HCT116 (cell line): ENCODE results near the gene PSMD12. TPM values are rescaled to one million over a fixed set of nuclear protein-coding genes. Genes with fewer than 3 reads are reported as not detected.

Source experiments
- ATAC-seq: fragments of 200-7000 bp; cut with Tn5 transposase; 2 replicates; pipeline ENCODE4 v1.9.1; 2020; ENCODE audit warnings: mild to moderate bottlenecking, moderate library complexity
- BruUV-seq: library from RNA; stranded (reverse); fragments of 400-500 nt; replicated peaks from 2 replicates; lab custom pipeline; 2021; lab: Mats Ljungman, UMichigan
- CTCF ChIA-PET: fragments of 300-600 bp; sonication (Branson Sonifier 250); formaldehyde crosslinking; loops from one replicate; lab custom pipeline; 2021; ENCODE audit warnings: antibody characterized with exemption; lab: Charles Lee
- POLR2A ChIA-PET: fragments of 300-600, 350-600 bp; sonication (Branson Sonifier 250); formaldehyde crosslinking; loops from one replicate; lab custom pipeline; 2021; ENCODE audit warnings: antibody characterized with exemption; lab: Charles Lee
- RAD21 ChIA-PET, 2 experiments: fragments of 300-600 bp; sonication (Branson Sonifier 250); formaldehyde crosslinking; loops; one replicate each; lab custom pipeline; 2023; ENCODE audit warnings: low total read pairs in 2 of 2; ENCODE audit not compliant: uncharacterized antibody in 2 of 2, unreplicated experiment in 2 of 2, low non-redundant PET in 1 of 2; lab: Charles Lee
- DNase-seq: peaks from one replicate; pipeline ENCODE4 v3.0.0-alpha.2; 2010; ENCODE audit warnings: low read depth, low spot score
- H2AFZ ChIP-seq: fragments of 200-600 bp; shearing (Covaris generic), sonication (generic); 2 replicates; pipeline ENCODE4 v1.6.1; 2017; ENCODE audit warnings: low read depth, mixed run types, mixed read lengths, antibody characterized with exemption, low read length; ENCODE audit not compliant: poor library complexity, severe bottlenecking
- H3K27ac ChIP-seq: 2 replicates; pipeline ENCODE4 v1.5.1; 2012; ENCODE audit warnings: low read depth, low read length
- H3K27me3 ChIP-seq: fragments of 200-600 bp; sonication (generic); 2 replicates; pipeline ENCODE4 v1.6.1; 2016; ENCODE audit warnings: mixed run types, low read length, mixed read lengths; ENCODE audit not compliant: insufficient read depth
- H3K36me3 ChIP-seq, 2 experiments: fragments of 200-500 bp in 1 of 2; fragments of 200-600 bp in 1 of 2; sonication (Bioruptor generic) in 1 of 2; sonication (generic) in 1 of 2; 2 replicates each; pipeline versions ENCODE4 v1.5.1 to v1.6.1; 2014 to 2016; ENCODE audit warnings: low read length in 2 of 2, inconsistent platforms in 1 of 2, mixed read lengths in 1 of 2, mixed run types in 1 of 2; ENCODE audit not compliant: insufficient read depth in 2 of 2, control insufficient read depth in 1 of 2
- H3K4me1 ChIP-seq, 2 experiments: fragments of 200-600 bp in 1 of 2; sonication (generic) in 1 of 2; 2 replicates each; pipeline versions ENCODE4 v1.5.1 to v1.6.1; 2012 to 2017; ENCODE audit warnings: low read length in 2 of 2, inconsistent platforms in 1 of 2, mild to moderate bottlenecking in 1 of 2, mixed read lengths in 1 of 2, mixed run types in 1 of 2, moderate library complexity in 1 of 2; ENCODE audit not compliant: insufficient read depth in 2 of 2, control insufficient read depth in 1 of 2
- H3K4me2 ChIP-seq: fragments of 200-600 bp; sonication (generic); 2 replicates; pipeline ENCODE4 v1.6.1; 2017; ENCODE audit warnings: mixed run types, low read length, mixed read lengths
- H3K4me3 ChIP-seq, 2 experiments: fragments of 200-600 bp in 1 of 2; sonication (generic) in 1 of 2; replicated peaks in 1 of 2; 2 replicates each; pipeline ENCODE4 v1.5.1; 2011 to 2016; ENCODE audit warnings: low read length in 2 of 2, control low read depth in 1 of 2, low read depth in 1 of 2, mild to moderate bottlenecking in 1 of 2, mixed read lengths in 1 of 2, mixed run types in 1 of 2
- H3K79me2 ChIP-seq: fragments of 200-600 bp; sonication (generic); 2 replicates; pipeline ENCODE4 v1.6.1; 2017; ENCODE audit warnings: mild to moderate bottlenecking, mixed run types, low read length, moderate library complexity, mixed read lengths; ENCODE audit not compliant: insufficient read depth
- H3K9ac ChIP-seq: fragments of 200-600 bp; sonication (generic); 2 replicates; pipeline ENCODE4 v1.6.1; 2016; ENCODE audit warnings: low read length, mixed read lengths
- H3K9me2 ChIP-seq: fragments of 200-600 bp; sonication (generic), shearing (Covaris generic); 2 replicates; pipeline ENCODE4 v1.6.1; 2017; ENCODE audit warnings: mixed run types, mild to moderate bottlenecking, moderate library complexity; ENCODE audit not compliant: insufficient read depth
- H3K9me3 ChIP-seq, 2 experiments: fragments of 200-500 bp in 1 of 2; fragments of 200-600 bp in 1 of 2; sonication (Bioruptor generic) in 1 of 2; sonication (generic) in 1 of 2; 2 replicates each; pipeline ENCODE4 v1.6.1; 2014 to 2017; ENCODE audit warnings: low read length in 2 of 2, mixed read lengths in 2 of 2, inconsistent platforms in 1 of 2, low read depth in 1 of 2, mild to moderate bottlenecking in 1 of 2, mixed run types in 1 of 2, moderate library complexity in 1 of 2; ENCODE audit not compliant: control insufficient read depth in 1 of 2, insufficient read depth in 1 of 2
- H4K20me1 ChIP-seq: fragments of 200-600 bp; sonication (generic), shearing (Covaris generic); 2 replicates; pipeline ENCODE4 v1.6.1; 2017; ENCODE audit warnings: mixed run types, mild to moderate bottlenecking, moderate library complexity; ENCODE audit not compliant: insufficient read depth
- EGR1 ChIP-seq: IDR thresholded peaks from 2 replicates; pipeline ENCODE4 v1.6.1; 2012; ENCODE audit warnings: low read depth
- ELF1 ChIP-seq: IDR thresholded peaks from 2 replicates; pipeline ENCODE4 v1.6.1; 2012; ENCODE audit warnings: low read depth, borderline replicate concordance
- EZH2phosphoT487 ChIP-seq: fragments of 200-600 bp; IDR thresholded peaks from 2 replicates; pipeline ENCODE4 v1.6.1; 2018; ENCODE audit warnings: antibody characterized with exemption, borderline replicate concordance
- POLR2AphosphoS5 ChIP-seq: IDR thresholded peaks from 2 replicates; pipeline ENCODE4 v1.6.1; 2011; ENCODE audit warnings: mild to moderate bottlenecking, low read depth, low read length, moderate library complexity
- SIN3A ChIP-seq: IDR thresholded peaks from 2 replicates; pipeline ENCODE4 v1.6.1; 2012; ENCODE audit warnings: low read depth
- SRF ChIP-seq: IDR thresholded peaks from 2 replicates; pipeline ENCODE4 v1.6.1; 2012; ENCODE audit warnings: low read depth
- TCF7L2 ChIP-seq: IDR thresholded peaks from 2 replicates; pipeline ENCODE4 v1.7.0; 2011; ENCODE audit warnings: borderline replicate concordance, inconsistent platforms; ENCODE audit not compliant: insufficient read depth, insufficient read length; ENCODE audit errors: extremely low read depth
- YY1 ChIP-seq: IDR thresholded peaks from 2 replicates; pipeline ENCODE4 v1.6.1; 2011; ENCODE audit warnings: low read length, low read depth, moderate library complexity, mild to moderate bottlenecking; ENCODE audit not compliant: insufficient replicate concordance; ENCODE audit errors: extremely low read depth
- ZFX ChIP-seq: fragments of 450-650 bp; IDR thresholded peaks from 2 replicates; pipeline ENCODE4 v1.6.1; 2017
- ZNF274 ChIP-seq: fragments of 200-500 bp; sonication (Bioruptor generic); IDR thresholded peaks from 2 replicates; pipeline ENCODE4 v1.6.1; 2014; ENCODE audit warnings: mild to moderate bottlenecking, low read depth, low read length, inconsistent platforms
- intact Hi-C: fragments of 100-400 bp; cut with micrococcal nuclease; formaldehyde crosslinking; loops from 2 replicates; pipeline ENCODE4 v1.10.0; 2022
- total RNA-seq: library from RNA; stranded (reverse); gene quantifications from one replicate; pipeline ENCODE4 v1.2.1, GENCODE V29; 2021; ENCODE audit not compliant: unreplicated experiment
- TF ChIP-seq, protein P1 (sequence below): IDR thresholded peaks from 2 replicates; pipeline ENCODE4 v1.6.1; 2012; ENCODE audit warnings: low read depth
- TF ChIP-seq, protein P2 (sequence below): IDR thresholded peaks from 2 replicates; pipeline ENCODE4 v1.6.1; 2012
- TF ChIP-seq, protein P3 (sequence below), 3 experiments: fragments of 200-600 bp in 1 of 3; sonication (generic) in 1 of 3; IDR thresholded peaks in 2 of 3; conservative IDR thresholded peaks in 1 of 3; 2 replicates each; pipeline ENCODE4 v1.5.1; 2012 to 2017; ENCODE audit warnings: low read depth in 2 of 3, low read length in 2 of 3, antibody characterized with exemption in 1 of 3, borderline replicate concordance in 1 of 3, control low read depth in 1 of 3, mild to moderate bottlenecking in 1 of 3, mixed read lengths in 1 of 3, mixed run types in 1 of 3, moderate library complexity in 1 of 3; ENCODE audit not compliant: insufficient read depth in 1 of 3
- TF ChIP-seq, protein P4 (sequence below): IDR thresholded peaks from 2 replicates; pipeline ENCODE4 v1.6.1; 2011; ENCODE audit warnings: mild to moderate bottlenecking, low read length, moderate library complexity; ENCODE audit not compliant: insufficient replicate concordance; ENCODE audit errors: extremely low read depth

PSMD12 gene
- total RNA-seq, 1 experiment from 2014 or later: 115 TPM

DNA sequence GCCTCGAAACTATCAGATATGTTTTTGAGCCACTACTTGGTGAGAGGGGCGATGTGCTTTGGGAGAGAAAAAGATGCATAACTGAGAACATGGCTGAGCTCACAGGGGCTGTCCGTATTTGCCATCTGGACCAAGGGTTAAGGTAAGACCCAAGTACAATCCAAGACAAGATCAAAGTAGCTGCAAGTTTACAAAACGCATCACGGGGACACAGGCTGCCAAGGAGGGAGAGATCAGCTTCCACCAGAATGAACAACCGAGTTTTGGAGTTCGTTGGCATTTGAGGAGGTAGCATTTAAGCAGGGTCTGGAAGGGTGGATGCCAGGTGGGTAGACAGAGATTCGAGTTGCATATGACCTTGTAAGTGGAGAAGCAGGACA, 12.9 kb upstream of the PSMD12 start (continued):
- TF ChIP-seq, protein P1, sequence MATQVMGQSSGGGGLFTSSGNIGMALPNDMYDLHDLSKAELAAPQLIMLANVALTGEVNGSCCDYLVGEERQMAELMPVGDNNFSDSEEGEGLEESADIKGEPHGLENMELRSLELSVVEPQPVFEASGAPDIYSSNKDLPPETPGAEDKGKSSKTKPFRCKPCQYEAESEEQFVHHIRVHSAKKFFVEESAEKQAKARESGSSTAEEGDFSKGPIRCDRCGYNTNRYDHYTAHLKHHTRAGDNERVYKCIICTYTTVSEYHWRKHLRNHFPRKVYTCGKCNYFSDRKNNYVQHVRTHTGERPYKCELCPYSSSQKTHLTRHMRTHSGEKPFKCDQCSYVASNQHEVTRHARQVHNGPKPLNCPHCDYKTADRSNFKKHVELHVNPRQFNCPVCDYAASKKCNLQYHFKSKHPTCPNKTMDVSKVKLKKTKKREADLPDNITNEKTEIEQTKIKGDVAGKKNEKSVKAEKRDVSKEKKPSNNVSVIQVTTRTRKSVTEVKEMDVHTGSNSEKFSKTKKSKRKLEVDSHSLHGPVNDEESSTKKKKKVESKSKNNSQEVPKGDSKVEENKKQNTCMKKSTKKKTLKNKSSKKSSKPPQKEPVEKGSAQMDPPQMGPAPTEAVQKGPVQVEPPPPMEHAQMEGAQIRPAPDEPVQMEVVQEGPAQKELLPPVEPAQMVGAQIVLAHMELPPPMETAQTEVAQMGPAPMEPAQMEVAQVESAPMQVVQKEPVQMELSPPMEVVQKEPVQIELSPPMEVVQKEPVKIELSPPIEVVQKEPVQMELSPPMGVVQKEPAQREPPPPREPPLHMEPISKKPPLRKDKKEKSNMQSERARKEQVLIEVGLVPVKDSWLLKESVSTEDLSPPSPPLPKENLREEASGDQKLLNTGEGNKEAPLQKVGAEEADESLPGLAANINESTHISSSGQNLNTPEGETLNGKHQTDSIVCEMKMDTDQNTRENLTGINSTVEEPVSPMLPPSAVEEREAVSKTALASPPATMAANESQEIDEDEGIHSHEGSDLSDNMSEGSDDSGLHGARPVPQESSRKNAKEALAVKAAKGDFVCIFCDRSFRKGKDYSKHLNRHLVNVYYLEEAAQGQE: no peak
- TF ChIP-seq EZH2phosphoT487: no peak

DNA sequence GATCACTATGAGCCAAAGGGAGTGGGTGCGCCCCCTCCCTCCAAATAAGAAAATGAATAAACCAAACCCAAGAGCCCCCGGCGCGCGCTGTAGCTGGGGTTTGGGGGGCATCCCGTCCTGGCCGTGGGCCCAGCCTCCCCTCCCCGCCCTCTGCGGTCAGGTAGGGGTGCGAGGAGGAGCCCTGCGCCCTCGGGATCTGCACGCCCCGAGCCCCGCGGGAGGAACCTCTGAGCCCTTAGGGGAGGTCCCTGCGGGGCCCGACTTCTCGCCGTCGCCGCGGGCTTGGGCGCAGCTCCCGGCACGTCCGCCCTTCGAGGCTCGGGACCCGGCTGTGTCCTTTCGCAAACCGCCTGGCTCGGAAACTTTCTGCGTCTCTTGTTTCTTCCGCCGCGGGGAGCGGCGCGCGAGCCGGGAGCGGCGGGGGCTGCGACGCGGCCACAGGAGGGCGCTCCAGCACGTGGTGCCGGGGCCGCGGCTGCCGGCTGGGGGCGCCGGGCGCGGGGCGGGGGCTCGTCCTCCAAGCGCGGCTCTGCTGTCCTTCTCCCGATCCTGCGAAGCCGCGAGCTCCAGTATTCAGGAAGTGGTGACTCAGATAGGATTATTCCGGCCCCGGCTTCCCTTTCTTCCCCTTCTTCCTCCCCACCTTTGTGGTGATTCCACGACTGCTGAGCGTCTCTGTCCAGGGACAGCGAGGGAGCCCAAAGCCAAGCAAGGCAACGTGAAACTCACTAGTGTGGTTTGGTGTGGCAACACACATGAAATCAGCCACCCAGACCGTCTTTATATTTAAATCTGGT, 12.3 kb upstream of the PSMD12 start:
- RAD21 ChIA-PET: interaction anchor here in 1 of 2 experiments (0.9 to 1.4 kb wide), 2 partner anchors 97 to 224 kb away, joined by 3 to 6 read pairs; no protein-coding TSS in a partner anchor
- peak overlapping the region; percentile 73 for H3K27ac ChIP-seq
- peak; percentile 75 for TF ChIP-seq SIN3A
- peak; percentile 6; the same call in 1 of the 2 replicates for TF ChIP-seq ZFX
- peak; percentile 66 for TF ChIP-seq POLR2AphosphoS5
- no peak for TF ChIP-seq EGR1
- TF ChIP-seq YY1: peak; percentile 59
- TF ChIP-seq, protein P2, sequence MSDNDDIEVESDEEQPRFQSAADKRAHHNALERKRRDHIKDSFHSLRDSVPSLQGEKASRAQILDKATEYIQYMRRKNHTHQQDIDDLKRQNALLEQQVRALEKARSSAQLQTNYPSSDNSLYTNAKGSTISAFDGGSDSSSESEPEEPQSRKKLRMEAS: peak; percentile 71
- no peak; the same call in 1 of the 2 replicates for TF ChIP-seq ELF1
- no peak for TF ChIP-seq ZNF274
- no peak for TF ChIP-seq EZH2phosphoT487
- TF ChIP-seq, protein P3, sequence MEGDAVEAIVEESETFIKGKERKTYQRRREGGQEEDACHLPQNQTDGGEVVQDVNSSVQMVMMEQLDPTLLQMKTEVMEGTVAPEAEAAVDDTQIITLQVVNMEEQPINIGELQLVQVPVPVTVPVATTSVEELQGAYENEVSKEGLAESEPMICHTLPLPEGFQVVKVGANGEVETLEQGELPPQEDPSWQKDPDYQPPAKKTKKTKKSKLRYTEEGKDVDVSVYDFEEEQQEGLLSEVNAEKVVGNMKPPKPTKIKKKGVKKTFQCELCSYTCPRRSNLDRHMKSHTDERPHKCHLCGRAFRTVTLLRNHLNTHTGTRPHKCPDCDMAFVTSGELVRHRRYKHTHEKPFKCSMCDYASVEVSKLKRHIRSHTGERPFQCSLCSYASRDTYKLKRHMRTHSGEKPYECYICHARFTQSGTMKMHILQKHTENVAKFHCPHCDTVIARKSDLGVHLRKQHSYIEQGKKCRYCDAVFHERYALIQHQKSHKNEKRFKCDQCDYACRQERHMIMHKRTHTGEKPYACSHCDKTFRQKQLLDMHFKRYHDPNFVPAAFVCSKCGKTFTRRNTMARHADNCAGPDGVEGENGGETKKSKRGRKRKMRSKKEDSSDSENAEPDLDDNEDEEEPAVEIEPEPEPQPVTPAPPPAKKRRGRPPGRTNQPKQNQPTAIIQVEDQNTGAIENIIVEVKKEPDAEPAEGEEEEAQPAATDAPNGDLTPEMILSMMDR (IDR thresholded peaks at IDR 0.05 in 2 of 3, conservative IDR thresholded peaks at IDR 0.05 in 1 of 3; ENCODE audit: borderline replicate concordance in 1 of 3, insufficient read depth in 1 of 3, low read depth in 2 of 3, low read length in 2 of 3): peak; percentile 52 to 83 (median 63)
- TF ChIP-seq TCF7L2: no peak
- TF ChIP-seq SRF: no peak
- TF ChIP-seq, protein P4, sequence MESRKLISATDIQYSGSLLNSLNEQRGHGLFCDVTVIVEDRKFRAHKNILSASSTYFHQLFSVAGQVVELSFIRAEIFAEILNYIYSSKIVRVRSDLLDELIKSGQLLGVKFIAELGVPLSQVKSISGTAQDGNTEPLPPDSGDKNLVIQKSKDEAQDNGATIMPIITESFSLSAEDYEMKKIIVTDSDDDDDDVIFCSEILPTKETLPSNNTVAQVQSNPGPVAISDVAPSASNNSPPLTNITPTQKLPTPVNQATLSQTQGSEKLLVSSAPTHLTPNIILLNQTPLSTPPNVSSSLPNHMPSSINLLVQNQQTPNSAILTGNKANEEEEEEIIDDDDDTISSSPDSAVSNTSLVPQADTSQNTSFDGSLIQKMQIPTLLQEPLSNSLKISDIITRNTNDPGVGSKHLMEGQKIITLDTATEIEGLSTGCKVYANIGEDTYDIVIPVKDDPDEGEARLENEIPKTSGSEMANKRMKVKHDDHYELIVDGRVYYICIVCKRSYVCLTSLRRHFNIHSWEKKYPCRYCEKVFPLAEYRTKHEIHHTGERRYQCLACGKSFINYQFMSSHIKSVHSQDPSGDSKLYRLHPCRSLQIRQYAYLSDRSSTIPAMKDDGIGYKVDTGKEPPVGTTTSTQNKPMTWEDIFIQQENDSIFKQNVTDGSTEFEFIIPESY: peak; percentile 53

More for the DNA sequence above, 12.3 kb upstream of the PSMD12 start:
- Histone ChIP-seq H3K79me2 (peaks cover 34% of the 10 kb centered on the region; the same call in 1 of the 2 replicates), H4K20me1 (no peaks in the 10 kb centered on the region), H3K9me3 (no peaks in the 10 kb centered on the region), H3K4me2 (peak overlapping the region; percentile 97), H3K36me3 (no peaks in the 10 kb centered on the region), H3K4me3 (peak overlapping the region; percentile 66 to 89), H3K4me1 (peaks cover 21 to 35% of the 10 kb centered on the region in 2 experiments), H2AFZ (no peak overlapping the region), H3K9me2 (no peaks in the 10 kb centered on the region), H3K9ac (peak overlapping the region; percentile 86), H3K27me3 (no peaks in the 10 kb centered on the region)
- TSS peak; percentile 76 for BruUV-seq
- ChIA-PET CTCF (interaction anchor here (0.6 to 3.6 kb wide), 25 partner anchors 9 to 403 kb away, joined by 3 to 41 read pairs (median 4); no protein-coding TSS in a partner anchor), POLR2A (interaction anchor here (0.9 to 3.2 kb wide), 5 partner anchors 10 to 226 kb away, joined by 3 to 11 read pairs (median 4); no protein-coding TSS in a partner anchor)
- intact Hi-C loops: loop anchor here (1.0 to 5.0 kb wide), 6 partner anchors 44 to 449 kb away; partner anchors contain the start of genes BPTF and NOL11
- DNase-seq: peak; percentile 56
- ATAC-seq: peak; percentile 51
